CD4-positive, alpha-beta T cell treated with Interleukin-17A for 4 hours (primary cell): Measurements from ENCODE around the gene ABLIM2.

Source experiments
- DNase-seq: peaks from one replicate; pipeline ENCODE4 v3.0.0-alpha.2; 2020; ENCODE audit warnings: mixed read lengths

ABLIM2 gene

GRCh38 chr4:8101213-8102075 lies 57.2 kb downstream of the ABLIM2 start:
- DNase-seq = no peak

- DNase-seq = no peak
Measured at GRCh38 chr4:8099981-8100464, 58.6 kb downstream of the ABLIM2 start.

GRCh38 chr4:8098506-8098905 lies 60.1 kb downstream of the ABLIM2 start:
- no peak for DNase-seq

GRCh38 chr4:8097721-8098345 lies 60.8 kb downstream of the ABLIM2 start:
- DNase-seq = no peak

GRCh38 chr4:8097141-8097541 lies 61.5 kb downstream of the ABLIM2 start:
- no peak for DNase-seq

GRCh38 chr4:8096690-8097061 lies 61.9 kb downstream of the ABLIM2 start:
- DNase-seq = no peak

GRCh38 chr4:8095956-8096689 lies 62.5 kb downstream of the ABLIM2 start:
- no peak for DNase-seq

- DNase-seq = no peak
Measured at GRCh38 chr4:8093587-8094274, 64.9 kb downstream of the ABLIM2 start.

- no peak for DNase-seq
Measured at GRCh38 chr4:8092282-8092681, 66.3 kb downstream of the ABLIM2 start.

GRCh38 chr4:8090744-8091301 lies 67.8 kb downstream of the ABLIM2 start:
- DNase-seq = no peak

- no peak for DNase-seq
Measured at GRCh38 chr4:8090312-8090711, 68.3 kb downstream of the ABLIM2 start.

GRCh38 chr4:8089862-8090261 lies 68.8 kb downstream of the ABLIM2 start:
- DNase-seq = no peak

- DNase-seq = no peak
Measured at GRCh38 chr4:8088966-8089491, 69.6 kb downstream of the ABLIM2 start.

GRCh38 chr4:8087921-8088495 lies 70.6 kb downstream of the ABLIM2 start:
- no peak for DNase-seq

- no peak for DNase-seq
Measured at GRCh38 chr4:8086783-8087445, 71.7 kb downstream of the ABLIM2 start.

- no peak for DNase-seq
Measured at GRCh38 chr4:8085491-8086117, 73.0 kb downstream of the ABLIM2 start.

GRCh38 chr4:8084712-8085490 lies 73.7 kb downstream of the ABLIM2 start:
- DNase-seq = no peak

GRCh38 chr4:8084031-8084660 lies 74.5 kb downstream of the ABLIM2 start:
- no peak for DNase-seq

GRCh38 chr4:8083086-8083825 lies 75.4 kb downstream of the ABLIM2 start:
- no peak for DNase-seq
